Measurements from ENCODE around the gene PARD6B. TPM values are rescaled to one million over a fixed set of nuclear protein-coding genes. Genes with fewer than 3 reads are reported as not detected.

PARD6B gene
- total and polyA plus RNA-seq, 2 of the 4 experiments (the other 2 are of a cell fraction), result 0.17 to 0.90 TPM

DNA sequence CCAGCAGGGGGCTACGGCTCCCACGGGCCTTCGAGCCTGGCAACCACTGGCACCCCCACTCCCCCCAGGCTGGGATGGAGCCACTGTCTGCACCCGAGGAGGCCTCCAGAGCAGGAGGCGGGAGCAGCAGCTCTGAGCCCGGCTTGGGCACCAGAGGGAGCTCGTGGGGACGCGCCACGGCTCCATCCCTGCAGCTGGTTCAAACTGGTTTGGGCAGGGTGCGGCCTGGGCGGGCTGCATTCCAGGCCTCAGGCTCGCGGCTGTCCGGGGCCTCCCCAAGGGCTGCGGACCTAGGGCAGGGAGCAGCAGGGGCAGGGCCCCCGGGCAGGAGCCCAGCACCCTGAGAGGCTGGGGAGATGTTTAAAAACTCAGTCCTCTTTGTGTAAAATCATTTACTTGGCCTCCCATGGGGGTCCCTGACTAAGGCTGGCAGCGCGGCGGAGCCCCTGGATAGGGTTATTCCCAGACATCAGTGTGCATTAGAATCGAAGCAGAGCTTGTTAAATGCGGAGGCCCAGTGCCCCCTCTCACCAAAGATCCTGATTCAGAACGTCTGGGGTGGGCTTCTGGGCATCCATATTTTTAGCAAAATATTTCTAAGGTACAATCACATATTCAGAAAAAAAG is 59.4 kb downstream of the PARD6B start (continued):
- TF ChIP-seq RFX5 (IDR thresholded peaks at IDR 0.05; ENCODE audit: low read depth, low read length), result no peak
- TF ChIP-seq RCOR1 (IDR thresholded peaks at IDR 0.05; ENCODE audit: insufficient replicate concordance, low read length), result no peak

DNA sequence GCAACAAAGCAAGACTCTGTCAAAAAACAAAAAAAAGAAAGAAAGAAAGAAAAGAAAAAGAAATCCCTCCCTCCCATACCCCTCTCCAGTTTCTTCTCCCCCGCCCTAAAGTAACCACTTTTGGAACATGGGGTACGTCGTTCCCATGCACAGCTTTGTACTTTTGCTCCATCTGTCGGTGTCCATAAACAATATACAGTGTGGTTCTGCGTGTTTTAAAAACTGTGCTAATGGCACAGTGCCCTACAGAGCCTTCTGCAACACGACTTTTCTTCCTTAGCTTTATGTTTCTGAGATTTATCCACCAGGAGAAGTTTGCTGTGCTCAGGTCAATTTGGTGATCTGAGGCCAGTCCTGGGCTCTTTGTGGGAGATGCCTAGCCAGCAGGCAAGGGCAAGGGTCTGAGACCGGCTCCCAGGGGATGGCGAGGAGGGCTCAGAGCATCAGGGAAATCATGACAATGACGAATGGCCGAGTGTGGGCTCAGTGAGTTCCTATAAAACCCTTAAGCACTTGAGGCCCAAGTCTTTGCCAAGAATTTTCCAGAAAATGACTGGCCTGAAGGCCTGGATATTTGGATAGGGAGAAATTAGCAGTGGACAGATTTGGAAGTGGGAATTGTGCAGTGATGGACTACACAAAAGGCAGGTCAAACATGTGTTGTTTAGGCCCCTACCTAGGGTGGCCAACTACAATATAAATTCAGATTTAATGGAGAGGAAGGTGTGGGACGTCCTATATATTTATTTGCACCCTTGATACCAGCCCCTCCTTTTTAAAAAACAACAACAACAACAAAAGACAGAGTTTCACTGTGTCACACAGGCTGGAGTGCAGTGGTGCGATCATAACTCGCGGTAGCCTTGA is 61.6 kb downstream of the PARD6B start:
- Histone ChIP-seq H4K91ac (ENCODE audit: insufficient read depth, low read depth, low read length) (0 out of 2 replicates have a peak overlapping the region, but pooled peaks have one; percentile 31), H3K4me1 (ENCODE audit: control insufficient read depth, insufficient read depth, low read length) (peaks cover 17% of the 10 kb centered on the region), H3K36me3 (ENCODE audit: control insufficient read depth, insufficient read depth, low read length) (no peaks in the 10 kb centered on the region), H2AK5ac (ENCODE audit: low read depth, low read length) (0 out of 2 replicates have a peak overlapping the region, but pooled peaks have one; percentile 4), H4K20me1 (ENCODE audit: insufficient read depth, low read length) (no peaks in the 10 kb centered on the region), H2BK15ac (ENCODE audit: low read depth, low read length) (no peak overlapping the region), H3K9me1 (ENCODE audit: insufficient read depth, low read length) (peaks cover 4% of the 10 kb centered on the region), H3K9me3 (ENCODE audit: control insufficient read depth, insufficient read depth, low read length) (no peaks in the 10 kb centered on the region), H3K9ac (ENCODE audit: low read depth, low read length) (no peak overlapping the region), H3K27me3 (ENCODE audit: control insufficient read depth, insufficient read depth, low read length) (no peaks in the 10 kb centered on the region), H3K79me1 (ENCODE audit: low read depth in 1 of 2, low read length in 2 of 2) (peaks cover 15 to 18% of the 10 kb centered on the region in 2 experiments), H2AK9ac (replicated peaks; ENCODE audit: low read depth, low read length, poor library complexity) (peak overlapping the region; percentile 44), H2BK5ac (ENCODE audit: low read depth, low read length, poor library complexity, severe bottlenecking) (no peak overlapping the region), H3K56ac (ENCODE audit: extremely low read depth, insufficient read depth, low read length) (no peak overlapping the region), H3K14ac (replicated peaks; ENCODE audit: low read depth, low read length) (no peak overlapping the region; the same call in 1 of the 2 replicates), H3K4ac (ENCODE audit: low read depth, low read length) (peak overlapping the region; percentile 45; the same call in 1 of the 2 replicates), H3K27ac (ENCODE audit: insufficient read depth, low read length) (no peak overlapping the region), H3K18ac (ENCODE audit: low read depth, low read length) (no peak overlapping the region), H4K5ac (ENCODE audit: low read depth, low read length) (peak overlapping the region; percentile 34; the same call in 1 of the 2 replicates), H3K23ac (ENCODE audit: low read depth, low read length) (no peak overlapping the region), H2AFZ (replicated peaks; ENCODE audit: low read length, poor library complexity) (peak overlapping the region; percentile 73), H2BK120ac (ENCODE audit: low read depth, low read length) (peak overlapping the region; percentile 32; the same call in 1 of the 2 replicates), H4K8ac (ENCODE audit: low read depth in 2 of 2, low read length in 2 of 2) (peak overlapping the region in 1 of 2 experiments; percentile 40; a peak in 1 of 4 replicates), H3K4me2 (ENCODE audit: low read depth, low read length) (no peak overlapping the region), H2BK20ac (ENCODE audit: low read depth, low read length) (no peak overlapping the region; the same call in 1 of the 2 replicates), H3K4me3 (ENCODE audit: insufficient read depth, low read depth, low read length) (no peak overlapping the region)
- BruUV-seq (replicated peaks), result no TSS peak
- DNase-seq (no peak), ATAC-seq (ENCODE audit: low read depth) (no peak)
- intact Hi-C loops (cut with micrococcal nuclease) (loop anchor here (5.0 kb wide), 1 partner anchor 514 kb away; no protein-coding TSS in a partner anchor), in situ Hi-C loops (cut with MboI; ENCODE audit: low sequenced_read_pairs) (loop anchor here (10.0 kb wide), 1 partner anchor 532 kb away; no protein-coding TSS in a partner anchor), dilution Hi-C loops (cut with HindIII; ENCODE audit: low sequenced_read_pairs, unreplicated experiment) (no loop called here)
- ChIA-PET CTCF (interaction anchor here (0.6 to 1.8 kb wide), 8 partner anchors 9 to 1205 kb away, joined by 3 to 6 read pairs (median 3); no protein-coding TSS in a partner anchor), POLR2A (ENCODE audit: unreplicated experiment) (interaction anchor here (0.6 to 0.7 kb wide), 3 partner anchors 138 to 508 kb away, joined by 4 to 5 read pairs (median 4); no protein-coding TSS in a partner anchor)
- no CpG with 5 or more reads among the region's 14 CpGs for WGBS, 2 experiments (ENCODE audit: extremely low coverage in 2 of 2, insufficient read length in 1 of 2)
- TF ChIP-seq FOS (IDR thresholded peaks at IDR 0.05; ENCODE audit: low read depth, low read length) (no peak), SMC3 (IDR thresholded peaks at IDR 0.05; ENCODE audit: low read depth, low read length) (no peak), NFE2L2 (IDR thresholded peaks at IDR 0.05; ENCODE audit: low read depth, low read length) (no peak), MXI1 (IDR thresholded peaks at IDR 0.05; ENCODE audit: borderline replicate concordance, low read depth, low read length) (no peak), MAZ (IDR thresholded peaks at IDR 0.05; ENCODE audit: borderline replicate concordance, low read depth, low read length) (no peak), RCOR1 (IDR thresholded peaks at IDR 0.05; ENCODE audit: insufficient replicate concordance, low read length) (no peak), POLR2A (IDR thresholded peaks at IDR 0.05; ENCODE audit: low read depth, low read length) (no peak)
- TF ChIP-seq, protein P1, sequence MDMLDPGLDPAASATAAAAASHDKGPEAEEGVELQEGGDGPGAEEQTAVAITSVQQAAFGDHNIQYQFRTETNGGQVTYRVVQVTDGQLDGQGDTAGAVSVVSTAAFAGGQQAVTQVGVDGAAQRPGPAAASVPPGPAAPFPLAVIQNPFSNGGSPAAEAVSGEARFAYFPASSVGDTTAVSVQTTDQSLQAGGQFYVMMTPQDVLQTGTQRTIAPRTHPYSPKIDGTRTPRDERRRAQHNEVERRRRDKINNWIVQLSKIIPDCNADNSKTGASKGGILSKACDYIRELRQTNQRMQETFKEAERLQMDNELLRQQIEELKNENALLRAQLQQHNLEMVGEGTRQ (IDR thresholded peaks at IDR 0.05; ENCODE audit: low read depth, low read length), result no peak
- TF ChIP-seq, protein P2, sequence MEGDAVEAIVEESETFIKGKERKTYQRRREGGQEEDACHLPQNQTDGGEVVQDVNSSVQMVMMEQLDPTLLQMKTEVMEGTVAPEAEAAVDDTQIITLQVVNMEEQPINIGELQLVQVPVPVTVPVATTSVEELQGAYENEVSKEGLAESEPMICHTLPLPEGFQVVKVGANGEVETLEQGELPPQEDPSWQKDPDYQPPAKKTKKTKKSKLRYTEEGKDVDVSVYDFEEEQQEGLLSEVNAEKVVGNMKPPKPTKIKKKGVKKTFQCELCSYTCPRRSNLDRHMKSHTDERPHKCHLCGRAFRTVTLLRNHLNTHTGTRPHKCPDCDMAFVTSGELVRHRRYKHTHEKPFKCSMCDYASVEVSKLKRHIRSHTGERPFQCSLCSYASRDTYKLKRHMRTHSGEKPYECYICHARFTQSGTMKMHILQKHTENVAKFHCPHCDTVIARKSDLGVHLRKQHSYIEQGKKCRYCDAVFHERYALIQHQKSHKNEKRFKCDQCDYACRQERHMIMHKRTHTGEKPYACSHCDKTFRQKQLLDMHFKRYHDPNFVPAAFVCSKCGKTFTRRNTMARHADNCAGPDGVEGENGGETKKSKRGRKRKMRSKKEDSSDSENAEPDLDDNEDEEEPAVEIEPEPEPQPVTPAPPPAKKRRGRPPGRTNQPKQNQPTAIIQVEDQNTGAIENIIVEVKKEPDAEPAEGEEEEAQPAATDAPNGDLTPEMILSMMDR (conservative IDR thresholded peaks at IDR 0.05; ENCODE audit: low read depth, low read length), result no peak
